Liver (tissue), 3 donors: ENCODE measurements around the gene NUDT4.

Experiments used
- ATF3 ChIP-seq: IDR thresholded peaks from 2 replicates; pipeline ENCODE4 v1.6.1; 2016; ENCODE audit warnings: antibody characterized with exemption
- CTCF ChIP-seq: fragments of 150-350 bp; IDR thresholded peaks from 2 replicates; pipeline ENCODE4 v1.5.1; 2017; ENCODE audit warnings: improper control_type of control experiment, low read depth, low read length; ENCODE audit not compliant: missing input control
- GABPA ChIP-seq, 2 donors: IDR thresholded peaks in 1 of 2; conservative IDR thresholded peaks in 1 of 2; 2 replicates each; pipeline ENCODE4 v1.6.1; 2016; ENCODE audit warnings: antibody characterized with exemption in 2 of 2, mild to moderate bottlenecking in 1 of 2, moderate library complexity in 1 of 2
- JUND ChIP-seq, 2 donors: IDR thresholded peaks; 2 replicates each; pipeline ENCODE4 v1.6.1; 2016; ENCODE audit warnings: antibody characterized with exemption in 2 of 2
- RAD21 ChIP-seq, 2 donors: IDR thresholded peaks; 2 replicates each; pipeline ENCODE4 v1.6.1; 2016; ENCODE audit warnings: antibody characterized with exemption in 2 of 2, mild to moderate bottlenecking in 2 of 2
- REST ChIP-seq: IDR thresholded peaks from 2 replicates; pipeline ENCODE4 v1.6.1; 2016; ENCODE audit warnings: antibody characterized with exemption, mild to moderate bottlenecking
- SP1 ChIP-seq: IDR thresholded peaks from 2 replicates; pipeline ENCODE4 v1.6.1; 2018; ENCODE audit warnings: antibody characterized with exemption, mild to moderate bottlenecking
- YY1 ChIP-seq: IDR thresholded peaks from 2 replicates; pipeline ENCODE4 v1.6.1; 2016; ENCODE audit warnings: antibody characterized with exemption, mild to moderate bottlenecking
- TF ChIP-seq, protein P1 (sequence below): IDR thresholded peaks from 2 replicates; pipeline ENCODE4 v1.6.1; 2016; ENCODE audit warnings: antibody characterized with exemption
- TF ChIP-seq, protein P2 (sequence below): IDR thresholded peaks from 2 replicates; pipeline ENCODE4 v1.6.1; 2016; ENCODE audit warnings: antibody characterized with exemption
- donor health status: healthy.
- donor health status: healthy.

GRCh38 chr12:93335603-93336162 is 42.0 kb upstream of the NUDT4 start:
- TF ChIP-seq YY1 (no peak), CTCF (no peak), SP1 (no peak), RAD21 (IDR thresholded peaks at IDR 0.05) (no peak), ATF3 (no peak), GABPA (IDR thresholded peaks at IDR 0.05 in 1 of 2, conservative IDR thresholded peaks at IDR 0.05 in 1 of 2) (no peak), JUND (IDR thresholded peaks at IDR 0.05) (no peak), REST (no peak)
- TF ChIP-seq, protein P1, sequence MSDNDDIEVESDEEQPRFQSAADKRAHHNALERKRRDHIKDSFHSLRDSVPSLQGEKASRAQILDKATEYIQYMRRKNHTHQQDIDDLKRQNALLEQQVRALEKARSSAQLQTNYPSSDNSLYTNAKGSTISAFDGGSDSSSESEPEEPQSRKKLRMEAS: no peak
- TF ChIP-seq, protein P2, sequence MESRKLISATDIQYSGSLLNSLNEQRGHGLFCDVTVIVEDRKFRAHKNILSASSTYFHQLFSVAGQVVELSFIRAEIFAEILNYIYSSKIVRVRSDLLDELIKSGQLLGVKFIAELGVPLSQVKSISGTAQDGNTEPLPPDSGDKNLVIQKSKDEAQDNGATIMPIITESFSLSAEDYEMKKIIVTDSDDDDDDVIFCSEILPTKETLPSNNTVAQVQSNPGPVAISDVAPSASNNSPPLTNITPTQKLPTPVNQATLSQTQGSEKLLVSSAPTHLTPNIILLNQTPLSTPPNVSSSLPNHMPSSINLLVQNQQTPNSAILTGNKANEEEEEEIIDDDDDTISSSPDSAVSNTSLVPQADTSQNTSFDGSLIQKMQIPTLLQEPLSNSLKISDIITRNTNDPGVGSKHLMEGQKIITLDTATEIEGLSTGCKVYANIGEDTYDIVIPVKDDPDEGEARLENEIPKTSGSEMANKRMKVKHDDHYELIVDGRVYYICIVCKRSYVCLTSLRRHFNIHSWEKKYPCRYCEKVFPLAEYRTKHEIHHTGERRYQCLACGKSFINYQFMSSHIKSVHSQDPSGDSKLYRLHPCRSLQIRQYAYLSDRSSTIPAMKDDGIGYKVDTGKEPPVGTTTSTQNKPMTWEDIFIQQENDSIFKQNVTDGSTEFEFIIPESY: no peak
